ENCODE measurements around the gene KDM4C. TPM values are rescaled to one million over a fixed set of nuclear protein-coding genes. Genes with fewer than 3 reads are reported as not detected.
A peak's percentile ranks its signal among the peaks of the same experiment; 100 is the strongest.

Gene KDM4C
- total and polyA plus RNA-seq, 2 of the 4 experiments (the other 2 are of a cell fraction), result 11.8 to 23.8 TPM

- Histone ChIP-seq H3K79me1 (ENCODE audit: low read depth in 1 of 2, low read length in 2 of 2) (peaks cover 0 to 5% of the 10 kb centered on the region in 2 experiments; a peak in 2 of 4 replicates), H3K9me1 (ENCODE audit: insufficient read depth, low read length) (no peaks in the 10 kb centered on the region; the same call in 1 of the 2 replicates), H3K36me3 (ENCODE audit: control insufficient read depth, insufficient read depth, low read length) (no peaks in the 10 kb centered on the region), H3K14ac (replicated peaks; ENCODE audit: low read depth, low read length) (0 out of 2 replicates have a peak overlapping the region, but pooled peaks have one; percentile 68), H2BK5ac (ENCODE audit: low read depth, low read length, poor library complexity, severe bottlenecking) (no peak overlapping the region), H3K27me3 (ENCODE audit: control insufficient read depth, insufficient read depth, low read length) (no peaks in the 10 kb centered on the region), H3K9ac (ENCODE audit: low read depth, low read length) (no peak overlapping the region), H2AK9ac (replicated peaks; ENCODE audit: low read depth, low read length, poor library complexity) (no peak overlapping the region), H3K4me3 (ENCODE audit: insufficient read depth, low read depth, low read length) (no peak overlapping the region), H3K9me3 (ENCODE audit: control insufficient read depth, insufficient read depth, low read length) (no peaks in the 10 kb centered on the region), H2AK5ac (ENCODE audit: low read depth, low read length) (no peak overlapping the region), H2BK20ac (ENCODE audit: low read depth, low read length) (peak overlapping the region; percentile 70; the same call in 1 of the 2 replicates), H3K27ac (ENCODE audit: insufficient read depth, low read length) (no peak overlapping the region), H3K23ac (ENCODE audit: low read depth, low read length) (no peak overlapping the region), H3K4me2 (ENCODE audit: low read depth, low read length) (no peak overlapping the region), H3K18ac (ENCODE audit: low read depth, low read length) (no peak overlapping the region), H4K20me1 (ENCODE audit: insufficient read depth, low read length) (peaks cover 4% of the 10 kb centered on the region; the same call in 1 of the 2 replicates), H2AFZ (replicated peaks; ENCODE audit: low read length, poor library complexity) (no peak overlapping the region), H4K91ac (ENCODE audit: insufficient read depth, low read depth, low read length) (no peak overlapping the region), H2BK15ac (ENCODE audit: low read depth, low read length) (no peak overlapping the region), H2BK120ac (ENCODE audit: low read depth, low read length) (no peak overlapping the region), H3K56ac (ENCODE audit: extremely low read depth, insufficient read depth, low read length) (no peak overlapping the region), H4K8ac (ENCODE audit: low read depth in 2 of 2, low read length in 2 of 2) (no peak overlapping the region), H3K4ac (ENCODE audit: low read depth, low read length) (no peak overlapping the region), H4K5ac (ENCODE audit: low read depth, low read length) (no peak overlapping the region), H3K4me1 (ENCODE audit: control insufficient read depth, insufficient read depth, low read length) (peaks cover 6% of the 10 kb centered on the region)
- WGBS, 2 experiments (ENCODE audit: extremely low coverage in 2 of 2, insufficient read length in 1 of 2), result no CpG with 5 or more reads among the region's 2 CpGs
- POLR2A ChIA-PET (ENCODE audit: unreplicated experiment), result no interaction called here
- TF ChIP-seq RFX5 (IDR thresholded peaks at IDR 0.05; ENCODE audit: low read depth, low read length) (no peak), POLR2A (IDR thresholded peaks at IDR 0.05; ENCODE audit: low read depth, low read length) (no peak), SMC3 (IDR thresholded peaks at IDR 0.05; ENCODE audit: low read depth, low read length) (no peak), MAZ (IDR thresholded peaks at IDR 0.05; ENCODE audit: borderline replicate concordance, low read depth, low read length) (no peak), FOS (IDR thresholded peaks at IDR 0.05; ENCODE audit: low read depth, low read length) (no peak), CTCF (conservative IDR thresholded peaks at IDR 0.05; ENCODE audit: low read depth, low read length) (no peak), CHD1 (IDR thresholded peaks at IDR 0.05; ENCODE audit: low read depth, low read length) (no peak), RAD21 (IDR thresholded peaks at IDR 0.05; ENCODE audit: low read length) (no peak), USF2 (IDR thresholded peaks at IDR 0.05; ENCODE audit: low read depth, low read length) (no peak), RCOR1 (IDR thresholded peaks at IDR 0.05; ENCODE audit: insufficient replicate concordance, low read length) (no peak), MXI1 (IDR thresholded peaks at IDR 0.05; ENCODE audit: borderline replicate concordance, low read depth, low read length) (no peak), BHLHE40 (IDR thresholded peaks at IDR 0.05; ENCODE audit: low read depth, low read length) (no peak), MAFK (IDR thresholded peaks at IDR 0.05; ENCODE audit: low read depth, low read length) (no peak), ELK1 (IDR thresholded peaks at IDR 0.05; ENCODE audit: borderline replicate concordance, low read depth, low read length) (no peak), NFE2L2 (IDR thresholded peaks at IDR 0.05; ENCODE audit: low read depth, low read length) (no peak), CEBPB (IDR thresholded peaks at IDR 0.05; ENCODE audit: low read depth, low read length) (no peak)
- dilution Hi-C loops (cut with HindIII; ENCODE audit: low sequenced_read_pairs, unreplicated experiment) (no loop called here), in situ Hi-C loops (cut with MboI; ENCODE audit: low sequenced_read_pairs) (no loop called here), intact Hi-C loops (cut with micrococcal nuclease) (no loop called here)
- no peak for ATAC-seq (ENCODE audit: low read depth)
- CTCF ChIA-PET, result interaction anchor here (0.6 to 1.4 kb wide), 3 partner anchors 9 to 45 kb away, joined by 3 to 5 read pairs (median 3); no protein-coding TSS in a partner anchor
- no peak for DNase-seq
- BruUV-seq (replicated peaks), result no TSS peak
These were observed 179.4 kb downstream of the KDM4C start for GRCh38 chr9:6937209-6937608.
